ENCODE data around the gene SYT11.
A peak's percentile ranks its signal among the peaks of the same experiment; 100 is the strongest.

SYT11 gene

GRCh38 chr1:155933591-155934096, 74.3 kb downstream of the SYT11 start:
- H3K27me3 ChIP-seq (ENCODE audit: insufficient read depth, low read length, poor library complexity, severe bottlenecking) = no peaks in the 10 kb centered on the region
- H3K36me3 ChIP-seq (ENCODE audit: insufficient read depth, low read length) = peaks cover 9% of the 10 kb centered on the region
- no peaks in the 10 kb centered on the region for H3K9me3 ChIP-seq (ENCODE audit: insufficient read depth, low read depth, low read length)
- no peaks in the 10 kb centered on the region for H3K9me2 ChIP-seq (replicated peaks; ENCODE audit: low read depth, low read length)
- peaks cover 50% of the 10 kb centered on the region for H4K20me1 ChIP-seq (ENCODE audit: insufficient read depth, low read length, poor library complexity, severe bottlenecking)
- peaks cover 32% of the 10 kb centered on the region for H3K4me1 ChIP-seq (ENCODE audit: insufficient read depth, low read length, poor library complexity, severe bottlenecking)
- peak overlapping the region; percentile 88 for H3K4me2 ChIP-seq (ENCODE audit: low read depth, low read length, poor library complexity, severe bottlenecking)
- TF ChIP-seq, protein P1, sequence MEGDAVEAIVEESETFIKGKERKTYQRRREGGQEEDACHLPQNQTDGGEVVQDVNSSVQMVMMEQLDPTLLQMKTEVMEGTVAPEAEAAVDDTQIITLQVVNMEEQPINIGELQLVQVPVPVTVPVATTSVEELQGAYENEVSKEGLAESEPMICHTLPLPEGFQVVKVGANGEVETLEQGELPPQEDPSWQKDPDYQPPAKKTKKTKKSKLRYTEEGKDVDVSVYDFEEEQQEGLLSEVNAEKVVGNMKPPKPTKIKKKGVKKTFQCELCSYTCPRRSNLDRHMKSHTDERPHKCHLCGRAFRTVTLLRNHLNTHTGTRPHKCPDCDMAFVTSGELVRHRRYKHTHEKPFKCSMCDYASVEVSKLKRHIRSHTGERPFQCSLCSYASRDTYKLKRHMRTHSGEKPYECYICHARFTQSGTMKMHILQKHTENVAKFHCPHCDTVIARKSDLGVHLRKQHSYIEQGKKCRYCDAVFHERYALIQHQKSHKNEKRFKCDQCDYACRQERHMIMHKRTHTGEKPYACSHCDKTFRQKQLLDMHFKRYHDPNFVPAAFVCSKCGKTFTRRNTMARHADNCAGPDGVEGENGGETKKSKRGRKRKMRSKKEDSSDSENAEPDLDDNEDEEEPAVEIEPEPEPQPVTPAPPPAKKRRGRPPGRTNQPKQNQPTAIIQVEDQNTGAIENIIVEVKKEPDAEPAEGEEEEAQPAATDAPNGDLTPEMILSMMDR (conservative IDR thresholded peaks at IDR 0.05; ENCODE audit: low read length) = no peak
- no peak for TF ChIP-seq EZH2phosphoT487 (IDR thresholded peaks at IDR 0.05; ENCODE audit: borderline replicate concordance)
- no peaks in the 10 kb centered on the region for H3F3A ChIP-seq (ENCODE audit: low read depth)
- peak overlapping the region; percentile 47 for H2AFZ ChIP-seq (ENCODE audit: low read length)
- H3K9ac ChIP-seq (ENCODE audit: low read depth, low read length, poor library complexity, severe bottlenecking) = peak overlapping the region; percentile 97
- H3K4me3 ChIP-seq (ENCODE audit: low read length, poor library complexity, severe bottlenecking) = peak overlapping the region; percentile 94
- peaks cover 54% of the 10 kb centered on the region for H3K79me2 ChIP-seq (ENCODE audit: insufficient read depth, low read length)

DNA sequence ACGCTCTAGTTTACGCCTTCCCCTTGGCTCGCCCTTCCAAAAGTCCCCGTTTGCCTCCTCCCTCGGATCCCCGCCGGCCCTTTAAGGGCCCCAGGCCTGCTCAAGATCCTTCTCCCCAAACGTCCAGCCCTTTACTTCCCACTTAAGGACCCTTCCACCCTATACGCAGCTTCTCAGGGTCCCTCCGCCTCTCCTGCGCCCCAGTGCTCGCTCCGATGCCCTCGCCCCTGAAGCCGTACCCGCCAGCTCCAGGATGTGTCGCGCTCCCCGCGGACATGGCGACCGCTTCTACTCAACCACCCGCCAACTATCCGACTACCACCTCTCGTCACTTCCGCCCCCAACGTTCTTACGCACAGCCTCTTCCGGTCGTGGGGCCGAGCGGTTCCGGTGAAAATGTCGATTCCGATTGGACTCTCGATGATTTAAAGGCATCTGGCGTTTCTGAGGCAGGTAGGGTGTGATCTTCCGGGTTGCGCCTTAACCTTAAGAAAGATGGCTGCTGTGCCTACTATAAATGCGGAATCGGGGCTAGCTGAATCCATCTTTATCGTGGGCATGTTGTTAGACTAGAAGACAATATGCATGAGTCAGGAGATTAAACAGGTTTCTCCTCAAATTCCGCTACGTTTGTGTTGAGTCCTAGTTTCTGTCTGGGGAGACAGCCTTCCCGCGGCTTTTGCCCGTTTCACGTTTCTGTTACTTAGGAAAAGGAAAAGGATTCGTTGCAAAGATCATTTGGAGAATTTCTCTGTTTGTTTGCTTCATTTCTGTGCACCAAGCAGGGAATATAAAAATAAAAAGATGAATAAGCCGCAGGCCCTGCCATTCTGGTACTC, 74.9 kb downstream of the SYT11 start, which contains the start of gene KHDC4:
TSS of gene KHDC4 (minus strand) at position 317 of the 839 bp plus-strand sequence. CDS start at position 277, 40 bp downstream.
- no peak for TF ChIP-seq EZH2phosphoT487 (IDR thresholded peaks at IDR 0.05; ENCODE audit: borderline replicate concordance)
- TF ChIP-seq, protein P1 (conservative IDR thresholded peaks at IDR 0.05; ENCODE audit: low read length) = no peak
- H3K36me3 ChIP-seq (ENCODE audit: insufficient read depth, low read length) = peaks cover 3% of the 10 kb centered on the region

More for the DNA sequence above, 74.9 kb downstream of the SYT11 start, which contains the start of gene KHDC4:
- H2AFZ ChIP-seq (ENCODE audit: low read length) = peak within 1 kb of the TSS; percentile 62
- no peaks in the 10 kb centered on the region for H3K9me2 ChIP-seq (replicated peaks; ENCODE audit: low read depth, low read length)
- H3F3A ChIP-seq (ENCODE audit: low read depth) = no peaks in the 10 kb centered on the region
- peaks cover 30% of the 10 kb centered on the region for H3K4me1 ChIP-seq (ENCODE audit: insufficient read depth, low read length, poor library complexity, severe bottlenecking)
- no peaks in the 10 kb centered on the region for H3K9me3 ChIP-seq (ENCODE audit: insufficient read depth, low read depth, low read length)
- H3K9ac ChIP-seq (ENCODE audit: low read depth, low read length, poor library complexity, severe bottlenecking) = peak within 1 kb of the TSS; percentile 97
- no peaks in the 10 kb centered on the region for H3K27me3 ChIP-seq (ENCODE audit: insufficient read depth, low read length, poor library complexity, severe bottlenecking)
- H4K20me1 ChIP-seq (ENCODE audit: insufficient read depth, low read length, poor library complexity, severe bottlenecking) = peaks cover 45% of the 10 kb centered on the region
- peak within 1 kb of the TSS; percentile 94 for H3K4me3 ChIP-seq (ENCODE audit: low read length, poor library complexity, severe bottlenecking)
- H3K79me2 ChIP-seq (ENCODE audit: insufficient read depth, low read length) = peaks cover 47% of the 10 kb centered on the region
- H3K4me2 ChIP-seq (ENCODE audit: low read depth, low read length, poor library complexity, severe bottlenecking) = peak within 1 kb of the TSS; percentile 88
